COLO668 (cell line): ENCODE results near the gene TLCD3A.
A peak's percentile ranks its signal among the peaks of the same experiment; 100 is the strongest.

Experiments
- DNase-seq: peaks from one replicate; lab custom pipeline; 2025; ENCODE audit not compliant: unreplicated experiment; lab: John Stamatoyannopoulos, UW

TLCD3A gene

GRCh38 chr17:705863-706262 is 26.5 kb upstream of the TLCD3A start:
- DNase-seq: no peak

GRCh38 chr17:708132-708531 is 24.3 kb upstream of the TLCD3A start:
- no peak for DNase-seq

GRCh38 chr17:718075-718474 is 14.3 kb upstream of the TLCD3A start:
- no peak for DNase-seq

GRCh38 chr17:720706-721539 is 11.5 kb upstream of the TLCD3A start:
- DNase-seq: no peak

- DNase-seq: no peak
Observed at GRCh38 chr17:721540-721937, 10.9 kb upstream of the TLCD3A start.

- DNase-seq: no peak
Observed at GRCh38 chr17:725084-725483, 7.3 kb upstream of the TLCD3A start.

GRCh38 chr17:725746-726145 is 6.7 kb upstream of the TLCD3A start:
- DNase-seq: no peak

- no peak for DNase-seq
Observed at GRCh38 chr17:726271-726919, 6.0 kb upstream of the TLCD3A start.

GRCh38 chr17:728911-729310 is 3.5 kb upstream of the TLCD3A start:
- no peak for DNase-seq

GRCh38 chr17:731644-732066 is 741 bp upstream of the TLCD3A start:
- no peak for DNase-seq

GRCh38 chr17:732902-733720 is 715 bp downstream of the TLCD3A start:
- peak; percentile 47 for DNase-seq

- DNase-seq: peak; percentile 5
Observed at GRCh38 chr17:733743-734142, 1.3 kb downstream of the TLCD3A start.

GRCh38 chr17:737561-738113 is 5.2 kb downstream of the TLCD3A start:
- DNase-seq: no peak

- DNase-seq: no peak
Observed at GRCh38 chr17:740240-741017, 8.0 kb downstream of the TLCD3A start.

GRCh38 chr17:742147-742793 is 9.9 kb downstream of the TLCD3A start:
- no peak for DNase-seq

- DNase-seq: no peak
Observed at GRCh38 chr17:743139-743538, 10.7 kb downstream of the TLCD3A start.

GRCh38 chr17:744937-745336 is 12.5 kb downstream of the TLCD3A start:
- DNase-seq: no peak

- DNase-seq: no peak
Observed at GRCh38 chr17:745406-745805, 13.0 kb downstream of the TLCD3A start.

- no peak for DNase-seq
Observed at GRCh38 chr17:746181-746580, 13.8 kb downstream of the TLCD3A start.
